Testis (tissue), 2 donors: Measurements from ENCODE around the gene SNX30.

Experiments
- CTCF ChIP-seq, 3 experiments: fragments of 450-650 bp in 2 of 3; fragments of 200-600 bp in 1 of 3; sonication (generic) in 1 of 3; IDR thresholded peaks; one replicate each; pipeline ENCODE4 v1.5.1; 2016 to 2019; ENCODE audit warnings: antibody characterized with exemption in 3 of 3, mild to moderate bottlenecking in 2 of 3, moderate library complexity in 1 of 3
- POLR2A ChIP-seq: fragments of 450-650 bp; IDR thresholded peaks from one replicate; pipeline ENCODE4 v1.6.1; 2017; ENCODE audit warnings: antibody characterized with exemption, mild to moderate bottlenecking, moderate library complexity

GRCh38 chr9:112911736-112912135, 161.2 kb downstream of the SNX30 start:
- no peak for TF ChIP-seq CTCF (IDR thresholded peaks at IDR 0.05)
- no peak for TF ChIP-seq POLR2A
